Left colon (tissue), 2 donors: ENCODE data around the gene RNF227. TPM values are rescaled to one million over a fixed set of nuclear protein-coding genes. Genes with fewer than 3 reads are reported as not detected.
"Not testable (repeated sequence)": the region's sequence is repeated elsewhere in the genome, so short reads cannot be mapped to it uniquely, and the experiment has no call there.

Source experiments
- ATAC-seq: fragments of 200-7000 bp; cut with Tn5 transposase; one replicate; pipeline ENCODE4 v1.9.1; 2020; ENCODE audit warnings: mild to moderate bottlenecking, moderate library complexity
- DNase-seq, 2 donors: peaks; one replicate each; pipeline ENCODE4 v3.0.0-alpha.2; 2020
- intact Hi-C, 2 donors: fragments of 100-400 bp; cut with DNase I in 1 of 2; cut with micrococcal nuclease in 1 of 2; formaldehyde crosslinking; loops; one replicate each; pipeline versions ENCODE4 v1.11.2 to v1.14.0; 2022; cut with DNase I, micrococcal nuclease
- total RNA-seq, 2 donors: library from RNA; stranded (reverse); fragmentation: NEBNext Ultra II Directional; extraction: Animal tissue kit (Norgen Biotek cat#: 25700); gene quantifications; one replicate each; pipeline ENCODE4 v1.2.1, GENCODE V29; 2021
- donor health status: DM: no; HTN: no; CAD: no.
- donor health status: DM: yes; HTN: yes; CAD: no.

Gene RNF227
- total RNA-seq, 2 donors from 2014 or later = 1.2 to 2.1 TPM

DNA sequence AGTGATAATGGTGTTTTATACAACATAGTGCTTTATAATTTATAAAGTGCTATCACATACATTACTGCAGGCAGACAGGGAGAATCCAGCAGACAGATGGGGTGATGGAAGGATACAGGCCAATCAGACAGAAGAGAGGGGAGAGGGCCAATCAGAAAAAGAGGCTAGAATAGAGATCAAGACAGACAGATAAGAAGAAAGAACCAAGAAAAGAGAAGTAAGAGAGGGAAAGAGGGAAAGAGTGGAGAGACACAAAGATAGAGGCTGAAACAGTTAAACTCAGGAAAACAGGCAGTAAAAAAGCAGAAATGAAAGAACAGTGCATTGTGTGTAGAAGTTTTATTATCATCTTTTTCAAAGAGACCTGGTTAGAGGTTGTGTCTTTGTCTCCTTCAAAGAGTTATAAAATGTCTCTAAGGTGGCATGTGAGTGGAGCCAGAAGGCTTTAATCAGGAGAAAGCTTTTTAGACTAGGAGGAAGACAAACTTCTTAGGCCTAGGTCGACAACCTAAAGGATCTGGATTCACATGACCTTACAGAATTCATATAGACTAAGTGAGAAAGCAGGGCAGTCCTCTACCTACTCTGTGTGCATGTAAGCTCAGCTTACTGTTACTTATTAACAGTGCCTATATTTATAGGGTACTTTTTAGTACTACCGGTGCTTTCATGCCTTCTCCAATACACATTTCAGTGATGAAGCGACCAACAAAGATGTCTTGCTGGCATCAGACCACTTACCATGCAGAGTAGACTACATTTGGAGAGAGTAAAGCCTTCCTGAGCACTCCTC is 35.8 kb downstream of the RNF227 start:
- ATAC-seq (peak; percentile 32), DNase-seq (no peak)
- intact Hi-C loops = no loop called here

- ATAC-seq = no peak
- DNase-seq = no peak
- intact Hi-C loops = no loop called here
These were observed 37.9 kb downstream of the RNF227 start for GRCh38 chr17:7878234-7878633.

- DNase-seq (no peak), ATAC-seq (no peak)
- intact Hi-C loops = no loop called here
These were observed 40.2 kb downstream of the RNF227 start for GRCh38 chr17:7875804-7876370.

- ATAC-seq (no peak), DNase-seq (no peak)
- intact Hi-C loops = no loop called here
These were observed 43.0 kb downstream of the RNF227 start for GRCh38 chr17:7873051-7873450.

- intact Hi-C loops = no loop called here
- ATAC-seq (peak; percentile 82), DNase-seq (no peak)
These were observed 48.2 kb downstream of the RNF227 start for GRCh38 chr17:7867881-7868329.

DNA sequence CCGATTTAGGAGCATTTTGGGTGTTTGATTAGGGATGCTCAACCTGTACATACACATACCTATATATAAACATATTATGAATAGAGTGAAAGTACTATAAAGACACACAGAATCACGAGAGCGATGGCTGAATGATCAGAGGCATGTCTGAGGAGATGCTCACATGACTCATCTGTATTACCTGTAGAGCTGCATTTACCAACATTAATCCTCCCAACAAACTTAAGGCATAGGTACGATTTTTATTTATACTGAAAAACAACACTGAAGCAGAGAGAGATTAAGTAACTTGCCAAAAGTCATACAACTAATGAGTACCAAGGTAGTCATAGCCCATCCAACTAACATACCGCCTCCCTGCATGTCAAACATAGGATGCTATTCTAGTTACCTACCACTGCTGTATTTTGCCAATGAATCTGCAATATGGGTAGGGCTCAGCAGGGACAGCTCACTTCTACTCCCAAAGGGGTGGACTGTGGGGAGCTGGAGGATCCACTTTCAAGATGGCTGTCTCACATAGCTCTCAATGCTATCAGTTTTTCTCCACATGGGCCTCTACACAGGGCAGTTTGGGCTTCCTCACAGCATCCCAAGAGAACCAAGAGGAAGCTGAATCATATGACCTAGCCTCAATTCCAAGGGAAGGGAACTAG is 51.0 kb downstream of the RNF227 start:
- intact Hi-C loops = loop anchor here in 1 of 2 donors (5.0 kb wide), 2 partner anchors 32 to 122 kb away; no protein-coding TSS in a partner anchor
- DNase-seq = no peak
- ATAC-seq = no peak

DNA sequence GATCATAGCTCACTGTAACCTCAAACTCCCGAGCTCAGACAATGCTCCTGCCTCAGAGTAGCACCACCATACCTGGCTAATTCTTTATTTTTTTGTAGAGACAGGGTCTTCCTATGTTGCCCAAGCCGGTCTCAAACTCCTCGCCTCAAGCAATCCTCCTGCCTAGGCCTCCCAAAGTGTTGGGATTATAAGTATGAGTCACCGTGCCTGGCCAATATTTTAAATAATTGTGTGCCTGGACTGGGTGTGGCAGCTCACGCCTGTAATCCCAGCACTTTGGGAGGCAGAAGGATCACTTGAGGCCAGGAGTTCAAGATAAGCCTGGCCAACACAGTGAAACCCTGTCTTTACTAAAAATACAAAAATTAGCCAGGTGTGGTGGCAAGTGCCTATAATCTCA is 51.7 kb downstream of the RNF227 start:
- intact Hi-C loops = loop anchor here in 1 of 2 donors (5.0 kb wide), 2 partner anchors 33 to 123 kb away; no protein-coding TSS in a partner anchor
- not testable (repeated sequence) for DNase-seq

More for the DNA sequence above, 51.7 kb downstream of the RNF227 start:
- ATAC-seq = not testable (repeated sequence)

Other genes with a start within 250 kb of the RNF227 start
- 10 to 100 TPM; 47.3 to 60.0 TPM for gene TP53, start 228.8 kb downstream of the RNF227 start, total RNA-seq
- gene WRAP53, start 227.8 kb downstream of the RNF227 start, total RNA-seq = 1 to 10 TPM; 6.4 to 9.7 TPM
- gene EFNB3, start 211.1 kb downstream of the RNF227 start, total RNA-seq = under 1 TPM; 0.25 to 0.34 TPM
- under 1 TPM; 0.22 to 0.61 TPM for gene DNAH2, start 198.5 kb downstream of the RNF227 start, total RNA-seq
- gene KDM6B, start 82.1 kb downstream of the RNF227 start, total RNA-seq = 10 to 100 TPM; 49.5 to 50.4 TPM
- 1 to 10 TPM; 3.8 to 6.1 TPM for gene TMEM88, start 61.2 kb downstream of the RNF227 start, total RNA-seq
- 10 to 100 TPM; 49.7 to 83.0 TPM for gene NAA38, start 58.7 kb downstream of the RNF227 start, total RNA-seq
- 1 to 10 TPM; 8.3 to 9.0 TPM for gene CYB5D1, start 58.3 kb downstream of the RNF227 start, total RNA-seq
- gene CHD3, start 27.5 kb downstream of the RNF227 start, total RNA-seq = 10 to 100 TPM; 51.3 to 51.9 TPM
- gene KCNAB3, start 13.6 kb upstream of the RNF227 start, total RNA-seq = 1 to 10 TPM; 2.2 to 3.1 TPM
- 100 to 1,000 TPM; 121 to 122 TPM for gene TRAPPC1, start 15.7 kb upstream of the RNF227 start, total RNA-seq
- gene CNTROB, start 15.9 kb upstream of the RNF227 start, total RNA-seq = 10 to 100 TPM; 25.8 to 26.7 TPM
- not detected for gene GUCY2D, start 86.3 kb upstream of the RNF227 start, total RNA-seq
- gene ALOX15B, start 122.8 kb upstream of the RNF227 start, total RNA-seq = 1 to 10 TPM in 1 of 2 donors, under 1 TPM in 1; 0.55 to 2.5 TPM
- under 1 TPM in 1 of 2 donors, not detected in 1; 0.82 TPM for gene ALOX12B, start 171.4 kb upstream of the RNF227 start, total RNA-seq
- gene ALOXE3, start 202.2 kb upstream of the RNF227 start, total RNA-seq = not detected
- not detected for gene HES7, start 207.8 kb upstream of the RNF227 start, total RNA-seq
- gene PER1, start 236.1 kb upstream of the RNF227 start, total RNA-seq = 100 to 1,000 TPM in 1 of 2 donors, 10 to 100 TPM in 1; 35.0 to 113 TPM
- 10 to 100 TPM; 45.1 to 56.3 TPM for gene VAMP2, start 246.7 kb upstream of the RNF227 start, total RNA-seq